Sigmoid colon (tissue), 7 donors: ENCODE measurements around the gene PODNL1. TPM values are rescaled to one million over a fixed set of nuclear protein-coding genes. Genes with fewer than 3 reads are reported as not detected.

Source experiments
- DNase-seq: peaks from one replicate; pipeline ENCODE4 v3.0.0-alpha.2; 2019
- H3K27ac ChIP-seq, 4 donors: fragments of 200-600 bp; sonication (generic); one replicate each; pipeline ENCODE4 v1.5.1; 2016 to 2019; ENCODE audit warnings: mild to moderate bottlenecking in 1 of 4
- H3K27me3 ChIP-seq, 3 donors: fragments of 200-600 bp; sonication (generic); one replicate each; pipeline ENCODE4 v1.5.1; 2019; ENCODE audit warnings: mild to moderate bottlenecking in 1 of 3
- H3K36me3 ChIP-seq, 4 donors: fragments of 200-600 bp; sonication (generic); one replicate each; pipeline ENCODE4 v1.5.1; 2016 to 2019
- H3K4me1 ChIP-seq, 4 donors: fragments of 200-600 bp; sonication (generic); one replicate each; pipeline ENCODE4 v1.5.1; 2017 to 2019
- H3K4me3 ChIP-seq, 4 donors: fragments of 200-600 bp; sonication (generic); one replicate each; pipeline ENCODE4 v1.5.1; 2017 to 2019; ENCODE audit warnings: mild to moderate bottlenecking in 2 of 4, moderate library complexity in 1 of 4
- H3K9me3 ChIP-seq, 4 donors: fragments of 200-600 bp in 3 of 4; sonication (generic) in 3 of 4; one replicate each; pipeline versions ENCODE4 v1.5.1 to v1.6.1; 2013 to 2019
- CTCF ChIP-seq, 4 experiments: fragments of 450-650 bp in 3 of 4; fragments of 200-600 bp in 1 of 4; IDR thresholded peaks; one replicate each; pipeline ENCODE4 v1.5.1; 2016 to 2019; ENCODE audit warnings: antibody characterized with exemption in 4 of 4, mild to moderate bottlenecking in 3 of 4, moderate library complexity in 2 of 4
- EP300 ChIP-seq, 4 donors: sonication (generic); formaldehyde crosslinking; IDR thresholded peaks; one replicate each; pipeline ENCODE4 v1.6.1; 2017; ENCODE audit warnings: antibody characterized with exemption in 4 of 4
- POLR2A ChIP-seq, 2 donors: fragments of 450-650 bp; IDR thresholded peaks; one replicate each; pipeline ENCODE4 v1.6.1; 2016; ENCODE audit warnings: antibody characterized with exemption in 2 of 2, mild to moderate bottlenecking in 2 of 2, moderate library complexity in 2 of 2
- POLR2AphosphoS5 ChIP-seq, 4 donors: sonication (generic); formaldehyde crosslinking; IDR thresholded peaks; one replicate each; pipeline ENCODE4 v1.6.1; 2017; ENCODE audit warnings: antibody characterized with exemption in 4 of 4
- WGBS, 2 donors: extraction: QIAGEN DNeasy Blood & Tissue Kit; methylation state at CpG; one replicate each; pipeline ENCODE4 v1.1.7; 2013; 5-methylcytosine and 5-hydroxymethylcytosine counted together
- intact Hi-C: fragments of 100-400 bp; cut with DNase I; formaldehyde crosslinking; loops from one replicate; pipeline ENCODE4 v1.15.1; 2023
- polyA plus RNA-seq, 3 donors: library from polyadenylated mRNA; stranded (reverse); fragments of 200-250 nt; gene quantifications; one replicate each; pipeline ENCODE4 v1.2.3, GENCODE V29; 2013
- total RNA-seq, 4 donors: library from RNA; depleted of rRNA; stranded (reverse); fragments of >200 nt; gene quantifications; one replicate each; pipeline ENCODE4 v1.1.0, GENCODE V29; 2016
- donor health status: healthy with polysubstance abuse.
- donor health status: Bipolar disorder and iron deficiency.
- donor health status: healthy.

PODNL1 gene
- total and polyA plus RNA-seq, 7 donors, result 2.5 to 5.4 (median 2.9) TPM; not detected in 4

- no peak for TF ChIP-seq CTCF (IDR thresholded peaks at IDR 0.05)
- TF ChIP-seq POLR2AphosphoS5 (IDR thresholded peaks at IDR 0.05), result no peak
- TF ChIP-seq POLR2A (IDR thresholded peaks at IDR 0.05), result no peak
- no peak for TF ChIP-seq EP300 (IDR thresholded peaks at IDR 0.05)
- Histone ChIP-seq H3K4me1 (peaks cover 0 to 21% (median 15%) of the 10 kb centered on the region in 4 donors), H3K4me3 (no peak overlapping the region), H3K36me3 (peaks cover 8 to 17% (median 14%) of the 10 kb centered on the region in 4 donors), H3K27me3 (no peaks in the 10 kb centered on the region), H3K9me3 (no peaks in the 10 kb centered on the region), H3K27ac (no peak overlapping the region)
- WGBS, 2 donors, result 83 to 94% methylated on average over 2 of the region's 2 CpGs
- intact Hi-C loops, result loop anchor here (5.0 kb wide), 2 partner anchors 154 to 169 kb away; partner anchors contain the start of gene ZSWIM4
- no peak for DNase-seq
Observed at GRCh38 chr19:13951043-13951442, 12.8 kb upstream of the PODNL1 start.

DNA sequence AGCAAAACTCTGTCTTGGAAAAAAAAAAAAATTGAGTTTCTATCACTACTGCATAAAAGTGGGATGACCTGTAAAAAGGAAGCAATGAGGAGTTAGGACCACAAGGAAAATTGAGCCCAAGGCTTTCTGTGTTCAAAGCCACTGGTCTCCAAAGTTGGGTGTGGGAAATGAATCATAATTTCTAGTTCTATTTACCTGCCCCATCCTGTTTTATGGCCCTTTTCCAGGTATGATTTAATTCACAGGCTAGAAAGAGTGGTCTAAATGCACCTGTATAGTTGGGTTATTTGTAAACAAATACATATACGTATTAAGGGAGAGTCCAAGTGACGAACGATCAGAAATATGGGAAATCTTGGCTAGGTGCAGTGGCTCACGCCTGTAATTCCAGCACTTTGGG lies 8.2 kb upstream of the PODNL1 start:
- 56 to 86% methylated on average over 4 of the region's 4 CpGs for WGBS, 2 donors

DNA sequence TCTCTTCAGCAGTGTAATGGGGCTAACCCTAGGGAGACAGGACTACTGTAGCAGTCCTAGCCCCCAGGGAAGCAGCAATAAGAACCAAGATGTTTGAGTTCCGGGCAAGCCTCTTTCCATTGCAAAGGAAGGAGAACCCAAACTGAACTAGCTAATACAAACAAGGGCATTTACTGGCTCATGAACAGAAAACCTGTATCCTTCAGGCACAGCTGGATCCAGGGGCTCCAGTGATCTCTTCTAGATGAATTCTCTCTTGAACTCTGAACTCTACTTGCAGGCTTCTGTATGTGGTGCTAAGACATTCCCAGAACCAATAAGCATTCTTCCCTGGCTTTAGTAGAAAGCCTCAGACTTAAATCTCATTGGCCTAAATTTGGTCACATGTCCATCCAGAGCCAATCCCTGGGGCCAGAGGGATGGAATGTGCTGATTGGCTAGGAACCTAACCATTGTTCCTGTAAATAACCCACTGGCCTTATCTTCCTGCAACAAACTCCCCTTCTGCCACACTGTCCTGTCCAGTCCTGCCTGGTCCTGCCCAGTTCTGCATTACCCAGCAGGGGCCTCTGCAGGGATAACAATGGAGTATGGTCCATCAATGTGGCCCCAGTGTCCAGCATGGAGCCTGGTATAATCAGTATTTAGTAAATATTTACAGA lies 3.9 kb upstream of the PODNL1 start:
- intact Hi-C loops, result no loop called here
- no peaks in the 10 kb centered on the region for H3K9me3 ChIP-seq
- no peak overlapping the region for H3K27ac ChIP-seq
- H3K36me3 ChIP-seq, result no peaks in the 10 kb centered on the region
- no peak for TF ChIP-seq POLR2A (IDR thresholded peaks at IDR 0.05)
- TF ChIP-seq EP300 (IDR thresholded peaks at IDR 0.05), result no peak
- no peak for TF ChIP-seq POLR2AphosphoS5 (IDR thresholded peaks at IDR 0.05)
- TF ChIP-seq CTCF (IDR thresholded peaks at IDR 0.05), result no peak
- no peaks in the 10 kb centered on the region for H3K4me1 ChIP-seq
- no peak overlapping the region for H3K4me3 ChIP-seq
- DNase-seq, result no peak
- H3K27me3 ChIP-seq, result peaks cover 6 to 15% (median 14%) of the 10 kb centered on the region in 3 donors
- 93 to 98% methylated on average over 1 of the region's 1 CpG for WGBS, 2 donors

More for the DNA sequence above, 8.2 kb upstream of the PODNL1 start:
- no peak for DNase-seq
- TF ChIP-seq CTCF (IDR thresholded peaks at IDR 0.05), result no peak
- TF ChIP-seq POLR2A (IDR thresholded peaks at IDR 0.05), result no peak
- TF ChIP-seq POLR2AphosphoS5 (IDR thresholded peaks at IDR 0.05), result no peak
- no peak for TF ChIP-seq EP300 (IDR thresholded peaks at IDR 0.05)
- no peaks in the 10 kb centered on the region for H3K4me1 ChIP-seq
- no peaks in the 10 kb centered on the region for H3K9me3 ChIP-seq
- no peaks in the 10 kb centered on the region for H3K27me3 ChIP-seq
- intact Hi-C loops, result no loop called here
- H3K36me3 ChIP-seq, result no peaks in the 10 kb centered on the region
- no peak overlapping the region for H3K27ac ChIP-seq
- no peak overlapping the region for H3K4me3 ChIP-seq

- Histone ChIP-seq H3K4me3 (peak overlapping the region in 2 of 4 donors; percentile 22 to 31), H3K9me3 (no peaks in the 10 kb centered on the region), H3K27ac (no peak overlapping the region), H3K27me3 (peaks cover 6 to 50% (median 26%) of the 10 kb centered on the region in 3 donors), H3K36me3 (no peaks in the 10 kb centered on the region), H3K4me1 (no peaks in the 10 kb centered on the region)
- TF ChIP-seq POLR2A (IDR thresholded peaks at IDR 0.05), result no peak
- no peak for TF ChIP-seq POLR2AphosphoS5 (IDR thresholded peaks at IDR 0.05)
- TF ChIP-seq CTCF (IDR thresholded peaks at IDR 0.05), result no peak
- no peak for TF ChIP-seq EP300 (IDR thresholded peaks at IDR 0.05)
- intact Hi-C loops, result no loop called here
- 17 to 22% methylated on average over 29 of the region's 29 CpGs for WGBS, 2 donors
- no peak for DNase-seq
Observed at GRCh38 chr19:13937479-13938300, 527 bp downstream of the PODNL1 start.
